Measurements from ENCODE around the gene CACNA1I. TPM values are rescaled to one million over a fixed set of nuclear protein-coding genes. Genes with fewer than 3 reads are reported as not detected.

The CACNA1I gene
- total RNA-seq, 1 donor from 2014 or later: 3.9 TPM

DNA sequence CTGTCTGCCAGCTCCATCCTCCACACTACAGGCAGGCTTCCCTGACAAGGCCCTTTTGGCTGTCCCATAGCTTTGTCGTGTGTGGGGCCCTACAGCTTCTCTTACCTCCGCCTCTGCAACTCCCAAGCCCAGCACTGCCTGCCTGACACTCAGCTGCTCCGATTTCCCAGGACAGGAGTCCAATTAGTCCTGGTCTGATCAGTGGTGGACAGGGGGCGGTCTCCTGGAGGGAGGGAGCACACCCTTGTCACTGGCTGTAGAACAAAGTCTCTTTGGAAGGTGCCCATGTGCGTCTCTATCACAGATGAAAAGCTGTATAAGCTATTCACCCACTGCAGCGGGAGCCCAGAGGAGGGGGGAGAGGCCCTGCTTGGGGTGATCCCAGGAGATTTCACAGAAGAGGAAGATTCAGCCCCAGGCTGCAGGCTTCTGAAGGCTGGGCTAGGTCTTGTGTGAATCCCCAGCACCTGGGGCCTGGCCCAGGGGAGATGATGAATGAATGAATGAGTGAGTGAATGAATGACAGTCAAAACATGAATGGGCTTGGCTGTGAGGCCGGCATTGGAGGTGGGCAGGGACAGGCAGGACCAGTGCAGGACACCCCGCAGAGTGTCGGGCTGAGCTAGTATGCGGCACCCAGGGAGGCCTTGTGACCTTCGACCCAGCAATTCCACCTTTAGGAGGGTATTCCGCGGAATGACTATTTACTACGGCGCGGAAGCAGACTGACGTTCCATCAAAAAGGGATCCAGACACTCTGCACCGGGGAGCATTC is 142.4 kb downstream of the CACNA1I start:
- intact Hi-C loops (cut with micrococcal nuclease): no loop called here

DNA sequence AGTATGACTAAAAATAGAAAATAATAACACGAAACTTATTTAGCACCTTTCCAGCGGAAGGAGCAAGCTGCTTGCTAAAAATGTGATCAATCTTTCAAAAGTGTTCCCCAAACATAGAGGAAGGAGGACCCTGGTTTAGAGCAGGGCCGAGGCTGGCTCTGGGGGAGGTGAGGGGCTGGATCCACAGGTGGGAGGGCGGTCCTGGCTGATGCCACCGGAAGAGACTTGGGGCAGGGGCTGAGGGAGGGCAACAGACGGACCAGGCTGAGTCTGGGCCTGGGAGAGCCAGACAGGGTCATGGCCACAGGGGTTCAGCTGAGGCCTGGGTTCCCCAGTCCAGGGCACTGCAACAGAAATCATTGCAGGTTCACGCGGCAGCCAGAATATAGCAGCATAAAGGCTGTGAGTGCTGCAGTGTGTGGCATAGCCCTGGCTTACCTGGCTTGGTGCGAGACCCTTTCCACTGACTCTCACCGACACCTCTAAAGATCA is 143.3 kb downstream of the CACNA1I start:
- intact Hi-C loops (cut with micrococcal nuclease): no loop called here

DNA sequence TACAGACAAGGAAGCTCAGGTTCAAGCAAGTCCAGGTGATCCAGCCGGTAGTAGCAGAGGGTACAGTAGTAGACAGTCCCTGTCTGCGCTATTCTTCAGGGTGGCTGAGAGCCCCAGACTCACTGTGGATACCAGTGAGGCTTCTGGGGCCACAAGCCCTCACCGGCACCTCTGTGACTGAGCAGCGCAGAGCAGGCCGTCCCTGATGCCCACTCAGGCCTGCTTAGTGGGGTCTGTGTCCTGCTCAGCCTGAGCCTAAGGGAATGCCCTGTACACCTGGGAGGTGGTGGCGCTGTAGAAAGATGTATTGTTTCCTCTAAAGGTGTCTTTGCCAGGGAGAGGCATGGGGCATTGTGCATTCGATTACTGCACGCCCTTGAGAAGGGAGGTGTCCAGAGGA is 143.8 kb downstream of the CACNA1I start:
- intact Hi-C loops (cut with micrococcal nuclease): no loop called here

DNA sequence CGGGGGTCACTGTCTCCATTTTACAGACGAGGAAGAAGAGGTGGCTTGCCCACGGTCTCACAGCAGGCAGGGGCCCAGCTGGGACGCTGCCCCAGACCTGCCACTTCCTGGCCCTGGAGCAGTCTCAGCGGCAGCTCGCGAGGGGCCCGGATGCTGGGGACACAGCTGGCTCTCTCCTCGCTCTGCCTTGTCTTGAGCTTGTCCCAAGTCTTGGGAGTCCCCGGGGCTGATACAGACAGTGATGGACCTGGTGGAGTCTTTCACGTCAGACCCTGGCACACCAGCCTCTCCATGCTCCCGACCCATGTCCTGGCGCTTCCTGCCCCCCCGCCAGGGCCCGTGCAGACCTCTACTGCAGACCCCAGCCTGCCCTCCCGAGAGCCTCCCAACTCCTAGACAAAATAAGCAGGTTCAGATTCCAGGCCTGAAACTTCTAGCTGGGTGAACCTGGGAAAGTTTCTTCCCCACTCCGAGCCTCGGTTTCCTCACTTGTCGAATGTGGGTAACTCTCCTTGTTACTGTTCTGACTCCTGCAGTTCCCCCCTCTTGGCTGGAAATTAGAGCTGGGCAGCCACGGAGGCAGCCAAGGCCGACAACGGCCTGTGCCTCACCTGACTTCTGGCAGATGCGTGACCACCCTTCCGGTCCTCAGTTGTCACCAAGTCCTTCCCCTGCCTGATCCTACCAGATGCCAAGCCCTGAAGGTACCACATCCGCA is 145.4 kb downstream of the CACNA1I start:
- intact Hi-C loops (cut with micrococcal nuclease): no loop called here

DNA sequence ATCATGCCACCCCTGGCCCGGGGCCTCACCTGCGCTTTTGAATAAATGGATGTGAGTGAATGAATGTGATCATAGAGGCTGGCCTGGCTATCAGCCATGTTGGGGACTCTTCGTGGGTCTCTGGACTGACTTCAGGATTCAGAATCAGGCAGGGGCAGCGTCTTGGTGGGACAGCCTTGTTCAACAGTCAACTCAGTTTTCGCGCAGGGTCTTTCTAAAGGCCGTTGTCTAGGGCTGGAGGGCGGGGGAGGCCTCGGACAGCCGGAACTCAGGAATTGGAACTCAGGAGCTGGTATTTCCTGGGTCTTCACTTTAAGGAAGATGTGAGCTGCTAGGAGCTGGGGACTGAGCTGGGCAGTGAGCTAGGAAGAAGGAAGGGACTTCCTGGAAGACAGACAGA is 146.0 kb downstream of the CACNA1I start:
- intact Hi-C loops (cut with micrococcal nuclease): no loop called here

DNA sequence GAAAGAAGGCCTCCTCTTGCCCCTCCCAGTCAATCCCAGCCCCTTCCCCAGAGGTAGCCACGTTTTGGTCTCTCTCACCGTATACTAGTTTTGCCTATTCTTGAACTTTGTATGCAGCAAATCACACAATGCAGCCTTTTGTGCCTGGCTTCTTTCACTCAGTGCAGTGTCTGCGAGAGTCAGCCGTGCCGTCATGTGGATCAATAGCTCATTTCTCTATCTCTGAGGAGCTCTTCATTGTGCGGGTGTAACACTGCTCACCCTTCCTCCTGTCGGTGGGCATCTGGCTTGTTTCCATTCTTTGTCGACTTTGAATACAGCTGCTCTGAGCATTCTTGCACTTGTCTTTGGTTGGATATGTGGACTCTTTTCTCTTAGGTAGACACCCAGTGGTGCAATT is 146.5 kb downstream of the CACNA1I start:
- intact Hi-C loops (cut with micrococcal nuclease): no loop called here

DNA sequence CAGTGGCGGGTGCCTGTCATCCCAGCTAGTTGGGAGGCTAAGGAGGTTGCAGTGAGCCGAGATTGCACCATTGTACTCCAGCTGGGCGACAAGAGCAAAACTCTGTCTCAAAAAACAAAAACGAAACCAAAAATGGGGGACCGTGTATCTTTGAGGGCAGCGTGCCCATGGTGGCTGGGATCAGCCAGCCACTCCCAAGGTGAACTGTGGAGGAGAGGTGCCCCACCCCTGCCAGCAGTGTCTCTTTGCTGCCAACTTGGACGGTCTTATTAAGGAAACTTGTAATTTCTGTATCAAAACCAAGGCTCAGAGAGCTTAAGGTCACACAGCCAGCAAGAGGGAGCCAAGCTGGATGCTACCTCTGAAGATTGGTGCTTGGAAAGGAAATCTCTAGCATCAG is 147.7 kb downstream of the CACNA1I start:
- intact Hi-C loops (cut with micrococcal nuclease): no loop called here

DNA sequence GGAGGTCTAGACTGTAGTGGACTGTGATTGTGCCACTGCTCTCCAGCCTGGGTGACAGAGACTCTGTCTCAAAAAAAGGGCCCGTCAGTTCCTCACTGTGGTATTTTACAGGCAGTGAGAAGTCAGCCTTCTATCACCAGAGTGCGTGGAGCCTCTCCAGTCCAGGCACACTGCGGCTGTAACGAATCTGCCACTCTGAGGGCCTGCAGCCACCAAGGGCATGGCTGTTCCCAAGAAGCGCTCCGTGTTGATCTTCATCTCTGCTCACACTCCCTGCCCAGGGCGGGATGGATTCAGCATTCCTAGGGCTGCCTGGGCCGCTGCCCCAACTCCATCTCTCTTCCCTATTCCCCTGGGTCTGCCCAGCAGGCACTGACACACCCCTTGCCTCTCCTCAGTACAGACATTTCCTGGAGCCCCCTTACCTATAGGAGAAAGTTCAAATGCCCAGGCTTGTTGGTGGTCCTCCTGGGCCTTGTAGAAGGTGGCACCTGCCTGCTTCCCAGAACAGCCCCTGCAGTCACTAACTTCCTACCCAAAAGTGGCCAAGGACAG is 148.4 kb downstream of the CACNA1I start:
- intact Hi-C loops (cut with micrococcal nuclease): no loop called here

DNA sequence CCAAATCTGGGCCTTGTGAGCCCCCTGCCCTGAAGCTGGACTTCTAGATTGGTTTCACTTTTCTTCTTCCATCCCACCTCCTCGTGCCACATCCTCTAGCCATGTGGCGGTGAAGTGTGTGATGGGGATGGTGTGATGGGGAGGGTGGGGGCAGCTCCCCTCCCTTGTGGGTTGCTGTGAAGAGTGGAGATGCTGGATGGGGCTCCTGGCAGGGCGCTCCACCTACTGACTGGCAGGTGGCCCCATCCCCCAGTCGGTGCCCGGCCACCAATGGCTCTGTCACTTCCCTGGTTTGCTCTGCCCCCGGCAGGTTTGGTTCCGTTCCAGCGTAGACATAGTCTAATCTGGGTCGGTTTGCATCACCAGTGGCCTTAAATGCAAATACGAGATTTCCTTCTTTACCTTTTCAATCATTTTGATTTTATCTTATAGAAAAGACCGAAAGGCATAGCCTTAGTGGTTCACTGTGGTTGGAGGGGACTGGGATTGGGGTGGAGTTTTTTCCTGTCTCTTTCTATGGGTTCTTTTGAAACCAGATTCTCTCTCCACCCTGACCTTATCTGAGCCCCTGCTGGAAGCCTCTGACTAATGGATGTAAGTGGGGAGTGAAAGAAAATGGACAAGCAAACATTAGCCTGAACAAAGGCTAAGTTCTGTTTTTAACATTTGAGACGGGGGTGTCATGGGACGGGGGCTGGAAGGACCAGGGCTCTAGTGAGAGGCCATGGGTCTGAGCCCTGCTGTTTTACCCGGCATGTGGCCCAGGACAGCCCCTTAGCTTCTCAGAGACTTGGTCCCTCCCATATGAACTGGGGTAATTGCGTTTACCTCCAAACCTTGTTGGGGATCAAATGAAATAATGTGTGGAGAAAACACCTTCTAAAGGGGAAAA is 149.3 kb downstream of the CACNA1I start:
- intact Hi-C loops (cut with micrococcal nuclease): no loop called here

DNA sequence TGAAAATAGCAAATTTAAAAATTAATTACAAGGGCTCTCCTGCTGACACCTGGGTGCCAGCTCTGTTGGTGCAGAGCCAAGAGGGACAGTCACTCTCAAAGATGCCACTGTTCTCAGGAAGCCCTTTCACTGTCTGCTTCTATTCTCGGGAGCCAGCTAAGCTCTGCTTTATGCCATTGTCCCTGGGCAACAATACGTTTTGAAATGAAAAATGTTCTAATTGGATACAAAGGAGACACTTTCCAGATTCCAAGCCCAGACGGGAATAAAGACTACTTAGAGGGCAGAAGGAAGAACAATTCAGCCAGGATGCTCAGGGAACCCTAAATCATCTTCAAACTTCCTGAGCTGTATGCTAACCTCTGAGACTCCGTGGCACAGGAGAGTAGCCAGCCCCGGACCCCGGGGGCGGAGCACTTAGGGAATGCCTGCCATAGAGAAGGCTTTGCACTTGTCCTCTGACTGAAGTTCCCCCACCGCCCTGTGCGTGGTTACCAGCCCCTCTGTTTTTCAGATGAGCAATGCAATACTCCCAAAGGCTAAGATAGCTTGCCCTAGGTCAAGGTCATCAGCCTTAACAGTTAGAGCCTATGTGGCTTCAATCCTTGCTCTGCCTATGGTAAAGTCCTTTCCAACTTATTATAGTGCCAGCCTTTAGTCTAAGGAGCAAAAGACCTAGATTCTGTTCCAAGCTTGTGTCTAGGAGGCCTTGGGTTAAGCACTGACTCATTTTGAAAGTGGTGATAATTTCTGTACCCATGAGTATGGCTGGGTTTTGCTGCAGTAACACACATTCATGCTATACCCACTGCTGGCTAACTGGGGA is 150.9 kb downstream of the CACNA1I start:
- intact Hi-C loops (cut with micrococcal nuclease): no loop called here

DNA sequence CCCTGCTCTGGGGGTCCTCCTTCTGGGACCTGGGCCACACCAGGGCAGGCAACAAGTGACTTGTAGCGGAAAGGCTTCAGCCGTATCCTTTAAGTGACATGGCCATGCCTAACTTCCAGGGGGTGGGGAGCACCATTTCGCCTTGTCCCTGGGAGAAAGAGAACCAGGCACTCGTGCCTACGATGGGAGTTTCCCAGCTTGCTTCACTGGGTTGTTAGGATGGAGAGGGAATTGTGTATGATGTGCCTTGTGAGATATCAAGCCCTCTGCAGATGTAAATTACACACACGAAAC is 151.4 kb downstream of the CACNA1I start:
- intact Hi-C loops (cut with micrococcal nuclease): no loop called here

DNA sequence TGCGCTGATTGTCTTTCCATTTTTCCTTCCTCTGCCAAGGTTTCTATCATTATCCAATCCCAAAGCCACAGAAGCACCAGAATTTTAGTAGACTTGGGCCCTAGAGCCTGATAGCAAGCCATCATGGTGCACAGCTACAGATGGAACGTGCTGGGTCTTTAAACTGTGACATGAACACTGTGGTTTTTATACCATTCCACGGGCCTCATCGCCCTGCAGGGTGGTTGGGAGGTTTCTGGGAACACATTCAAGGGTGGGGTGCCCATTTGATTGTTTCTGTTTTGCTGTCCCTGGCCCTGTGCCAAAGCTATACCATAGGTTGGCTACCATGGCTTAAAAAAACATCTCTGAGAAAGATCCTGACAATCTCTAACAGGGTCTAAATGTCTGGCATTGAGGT is 151.9 kb downstream of the CACNA1I start:
- intact Hi-C loops (cut with micrococcal nuclease): no loop called here

DNA sequence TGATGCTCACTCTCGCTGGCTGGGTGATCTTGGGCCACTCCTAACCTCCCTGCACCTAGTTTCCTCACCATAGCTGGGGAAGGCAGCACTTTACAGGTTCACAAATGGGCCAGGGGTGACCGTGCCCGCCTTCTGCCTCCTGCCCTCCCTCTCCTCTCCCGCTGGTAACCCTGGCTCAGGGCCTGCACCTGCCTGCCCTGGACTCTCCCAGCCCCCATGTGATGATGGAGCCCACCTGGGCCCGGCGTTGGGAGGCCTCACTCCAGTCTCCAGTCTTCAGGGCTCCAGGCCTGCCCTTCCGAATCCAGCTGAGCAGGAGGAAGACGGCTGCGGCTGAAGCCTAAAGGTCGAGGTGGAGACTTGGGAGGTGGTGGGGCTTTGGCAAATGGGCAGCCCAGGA is 152.9 kb downstream of the CACNA1I start:
- intact Hi-C loops (cut with micrococcal nuclease): no loop called here

DNA sequence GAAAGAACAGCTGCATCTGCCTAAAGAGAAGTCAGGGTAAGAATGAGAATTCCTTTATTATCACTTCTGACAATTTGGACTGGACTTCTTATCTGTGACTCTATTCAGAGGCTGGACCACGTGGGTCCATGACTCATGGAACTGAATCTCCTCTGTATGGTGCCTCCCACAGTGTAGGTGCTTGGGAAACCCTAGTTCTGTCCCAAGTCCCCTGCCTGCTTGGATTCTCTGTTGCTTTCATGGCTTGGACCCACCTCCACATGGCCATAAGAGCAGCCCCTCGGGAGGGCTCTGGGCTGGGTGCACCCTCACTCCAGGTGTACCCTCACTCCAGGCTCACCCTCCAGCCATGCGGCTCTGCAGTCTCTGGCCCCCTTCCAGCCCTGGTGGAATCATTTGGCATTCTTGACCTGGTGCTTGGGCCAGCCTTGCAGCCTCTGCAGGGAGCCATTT is 153.4 kb downstream of the CACNA1I start:
- intact Hi-C loops (cut with micrococcal nuclease): no loop called here

DNA sequence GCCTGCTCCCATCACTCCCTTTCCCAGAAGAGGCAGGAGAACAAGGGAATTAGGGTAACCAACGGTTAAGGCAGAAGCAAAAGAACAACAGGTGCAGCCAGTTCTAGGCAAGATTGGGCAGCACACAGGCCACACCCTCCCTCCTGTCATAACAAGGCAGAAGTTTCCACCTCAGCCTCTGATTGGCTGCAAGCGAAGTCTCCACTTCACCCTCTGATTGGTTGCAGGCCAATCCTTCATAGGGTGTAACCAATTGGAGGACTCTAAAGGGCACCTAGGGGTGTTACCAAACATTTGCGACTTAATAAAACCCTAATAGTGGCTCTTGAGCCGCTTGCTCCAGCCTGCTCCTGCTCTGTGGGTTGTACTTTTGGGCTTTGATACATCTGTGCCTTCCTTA is 153.8 kb downstream of the CACNA1I start:
- intact Hi-C loops (cut with micrococcal nuclease): no loop called here

DNA sequence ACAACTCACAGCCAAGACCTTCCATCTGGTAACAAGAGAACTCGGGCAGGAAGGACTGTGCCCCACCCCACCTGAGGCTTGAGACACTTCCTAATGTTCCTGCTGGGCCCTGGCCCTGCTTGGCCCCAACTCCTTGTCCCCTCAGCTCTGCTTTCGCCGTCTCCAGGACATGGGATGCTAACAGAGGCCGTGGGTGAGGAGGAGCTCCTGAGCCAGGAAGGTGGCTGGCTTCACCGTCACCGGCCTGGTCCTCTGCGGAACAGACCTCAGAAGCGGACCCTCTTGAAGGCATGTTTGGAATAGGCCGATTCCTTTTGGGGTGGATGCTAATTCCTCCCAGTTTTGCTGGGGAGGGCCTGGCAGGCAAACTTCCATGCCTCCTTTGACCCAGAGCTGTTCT is 154.3 kb downstream of the CACNA1I start:
- intact Hi-C loops (cut with micrococcal nuclease): no loop called here

DNA sequence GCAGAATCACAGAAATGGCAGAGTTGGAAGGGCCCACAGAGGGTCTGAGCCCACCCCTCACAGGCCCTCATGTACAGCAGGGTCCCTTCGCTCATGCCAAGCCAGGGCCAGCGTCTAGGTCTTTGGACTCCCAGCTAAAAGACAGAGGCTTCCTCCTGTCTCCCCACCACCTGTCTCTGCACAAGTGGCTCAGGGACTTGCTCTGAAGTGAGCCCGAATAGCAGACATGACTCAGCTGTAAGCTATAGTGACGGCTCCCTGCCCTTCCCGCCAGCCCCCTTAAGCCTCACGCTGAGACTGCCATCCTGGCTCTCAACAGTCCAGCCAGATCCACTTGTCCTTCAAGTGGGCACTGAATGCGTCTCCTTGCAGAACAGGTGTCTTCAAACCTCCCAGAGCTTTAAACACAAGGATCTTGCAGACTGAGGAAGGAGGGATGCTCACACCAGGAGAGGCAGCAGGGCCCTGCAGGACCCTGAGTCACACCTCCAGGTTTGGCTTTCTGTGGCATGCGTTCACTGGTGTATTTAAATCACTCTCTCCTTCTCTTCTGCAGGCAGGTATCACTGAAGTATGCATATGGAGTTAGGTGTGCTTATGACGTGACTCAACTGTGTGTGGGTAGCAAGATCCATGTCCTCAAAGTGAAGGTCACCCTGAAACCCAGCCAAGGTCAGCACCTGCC is 154.9 kb downstream of the CACNA1I start:
- intact Hi-C loops (cut with micrococcal nuclease): no loop called here

DNA sequence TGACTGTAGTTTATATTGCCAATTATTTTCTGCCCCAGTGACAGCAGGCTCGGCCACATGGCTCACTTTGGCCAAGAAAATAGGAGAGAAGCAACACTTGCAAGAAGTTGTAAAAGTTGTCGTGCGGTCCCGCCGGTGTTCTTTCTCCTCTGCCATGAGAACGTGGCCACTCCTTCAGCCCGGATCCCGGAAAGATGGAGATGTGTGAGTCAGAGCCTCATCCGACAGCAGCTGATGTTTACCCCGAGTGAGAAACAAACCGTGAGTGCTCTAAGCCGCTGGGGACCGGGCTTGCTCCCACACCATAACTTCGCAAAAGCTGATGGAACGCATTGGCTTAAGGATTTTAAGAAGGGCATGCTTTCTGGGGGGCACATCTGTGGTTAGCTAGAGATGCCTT is 157.0 kb downstream of the CACNA1I start:
- intact Hi-C loops (cut with micrococcal nuclease): no loop called here

DNA sequence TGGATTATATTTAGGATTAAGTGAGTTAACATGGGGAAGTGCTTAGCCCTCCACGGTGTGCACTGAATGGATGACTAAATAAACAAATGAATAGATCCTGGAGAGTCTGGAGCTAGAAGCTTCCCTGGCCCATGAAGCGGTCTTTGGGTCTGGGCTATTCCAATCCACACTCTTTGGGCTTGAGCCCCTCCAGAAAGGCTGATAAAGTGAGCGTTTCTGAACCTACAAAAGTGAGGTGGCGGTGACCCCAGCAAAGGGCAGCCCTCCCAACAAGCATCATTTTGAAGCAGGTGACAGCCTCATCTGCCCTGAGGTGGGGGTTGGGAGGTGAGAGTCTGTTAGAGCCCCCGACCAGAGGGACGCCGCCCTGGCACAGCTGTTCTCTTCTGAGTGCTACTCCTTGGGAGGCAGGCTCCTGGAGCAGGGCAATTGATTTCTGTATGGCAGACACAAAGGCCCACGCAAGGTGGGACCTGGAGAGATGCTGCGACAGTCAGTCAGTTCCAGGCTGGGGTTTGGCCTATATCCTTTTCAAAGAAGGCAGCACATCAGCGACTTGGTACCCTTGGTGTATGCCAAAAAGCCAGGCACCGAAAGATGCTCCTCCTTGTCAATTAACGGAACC is 157.8 kb downstream of the CACNA1I start:
- intact Hi-C loops (cut with micrococcal nuclease): no loop called here
